OCI-LY7 (cell line): ENCODE results near the gene STON1. TPM values are rescaled to one million over a fixed set of nuclear protein-coding genes. Genes with fewer than 3 reads are reported as not detected.
"Not testable (repeated sequence)": the region's sequence is repeated elsewhere in the genome, so short reads cannot be mapped to it uniquely, and the experiment has no call there.

ENCODE experiments used
- BruUV-seq: library from RNA; stranded (reverse); fragments of 400-500 nt; replicated peaks from 2 replicates; lab custom pipeline; 2021; lab: Mats Ljungman, UMichigan
- CTCF ChIA-PET: fragments of 300-600 bp; sonication (Branson Sonifier 250); formaldehyde crosslinking; loops from one replicate; lab custom pipeline; 2022; ENCODE audit warnings: antibody characterized with exemption; ENCODE audit not compliant: unreplicated experiment; lab: Charles Lee
- POLR2A ChIA-PET: fragments of 300-600 bp; sonication (Branson Sonifier 250); formaldehyde crosslinking; loops from one replicate; lab custom pipeline; 2022; ENCODE audit warnings: antibody characterized with exemption; lab: Charles Lee
- DNase-seq: peaks from one replicate; pipeline ENCODE4 v3.0.0-alpha.2; 2015; ENCODE audit warnings: low spot score
- H2AFZ ChIP-seq: fragments of 200-600 bp; sonication (generic), shearing (Covaris generic); 2 replicates; pipeline ENCODE4 v1.6.1; 2014; ENCODE audit warnings: mild to moderate bottlenecking, antibody characterized with exemption, low read length, moderate library complexity
- H3K27ac ChIP-seq: fragments of 200-600 bp; sonication (generic); 2 replicates; pipeline ENCODE4 v1.5.1; 2014; ENCODE audit warnings: mixed run types, low read depth, mild to moderate bottlenecking, moderate library complexity, low read length, inconsistent platforms; ENCODE audit not compliant: poor library complexity, severe bottlenecking
- H3K36me3 ChIP-seq: fragments of 200-600 bp; sonication (generic); 2 replicates; pipeline ENCODE4 v1.6.1; 2014; ENCODE audit warnings: mild to moderate bottlenecking, antibody characterized with exemption, low read length, moderate library complexity, mixed read lengths; ENCODE audit not compliant: insufficient read depth
- H3K4me1 ChIP-seq: fragments of 200-600 bp; sonication (generic); 2 replicates; pipeline ENCODE4 v1.5.1; 2014; ENCODE audit warnings: mild to moderate bottlenecking, low read length; ENCODE audit not compliant: insufficient read depth, poor library complexity, severe bottlenecking
- H3K4me2 ChIP-seq: fragments of 200-600 bp; sonication (generic); 2 replicates; pipeline ENCODE4 v1.6.1; 2014; ENCODE audit warnings: mild to moderate bottlenecking, low read length
- H3K4me3 ChIP-seq: fragments of 200-600 bp; sonication (generic); 2 replicates; pipeline ENCODE4 v1.5.1; 2014; ENCODE audit warnings: mild to moderate bottlenecking, low read depth, low read length; ENCODE audit not compliant: poor library complexity, severe bottlenecking
- H3K79me2 ChIP-seq: fragments of 200-600 bp; sonication (generic); 2 replicates; pipeline ENCODE4 v1.6.1; 2016; ENCODE audit warnings: low read depth, mild to moderate bottlenecking, low read length, moderate library complexity, mixed read lengths; ENCODE audit not compliant: insufficient read depth
- H3K9me2 ChIP-seq: fragments of 200-600 bp; sonication (generic); 2 replicates; pipeline ENCODE4 v1.6.1; 2016; ENCODE audit warnings: mild to moderate bottlenecking, low read length, mixed read lengths; ENCODE audit not compliant: insufficient read depth
- H3K9me3 ChIP-seq: fragments of 200-600 bp; sonication (generic); 2 replicates; pipeline ENCODE4 v1.6.1; 2014; ENCODE audit warnings: mild to moderate bottlenecking, mixed run types, low read length, mixed read lengths
- H4K20me1 ChIP-seq: fragments of 200-600 bp; sonication (generic); 2 replicates; pipeline ENCODE4 v1.6.1; 2014; ENCODE audit warnings: mild to moderate bottlenecking, antibody characterized with exemption, low read length, moderate library complexity, mixed read lengths; ENCODE audit not compliant: insufficient read depth
- EZH2phosphoT487 ChIP-seq: fragments of 200-600 bp; sonication (generic); IDR thresholded peaks from 2 replicates; pipeline ENCODE4 v1.6.1; 2018; ENCODE audit warnings: low read depth, borderline replicate concordance, mild to moderate bottlenecking, mixed run types, antibody characterized with exemption, low read length, moderate library complexity, mixed read lengths
- intact Hi-C: fragments of 100-400 bp; cut with micrococcal nuclease; formaldehyde crosslinking; loops from one replicate; pipeline ENCODE4 v1.10.0; 2022; ENCODE audit not compliant: unreplicated experiment
- total RNA-seq, 2 experiments: library from RNA; depleted of rRNA in 1 of 2; stranded (reverse); fragments of >200 nt in 1 of 2; shearing (Covaris generic) in 1 of 2; gene quantifications; 2 replicates each; pipeline ENCODE4 v1.2.3, GENCODE V29; 2014 to 2022
- TF ChIP-seq, protein P1 (sequence below): fragments of 200-600 bp; sonication (generic); conservative IDR thresholded peaks from 2 replicates; pipeline ENCODE4 v1.5.1; 2014; ENCODE audit warnings: mild to moderate bottlenecking, antibody characterized with exemption, low read length, moderate library complexity, mixed read lengths

STON1 gene
- total RNA-seq, 2 experiments from 2014 or later = 0.51 to 0.88 TPM

DNA sequence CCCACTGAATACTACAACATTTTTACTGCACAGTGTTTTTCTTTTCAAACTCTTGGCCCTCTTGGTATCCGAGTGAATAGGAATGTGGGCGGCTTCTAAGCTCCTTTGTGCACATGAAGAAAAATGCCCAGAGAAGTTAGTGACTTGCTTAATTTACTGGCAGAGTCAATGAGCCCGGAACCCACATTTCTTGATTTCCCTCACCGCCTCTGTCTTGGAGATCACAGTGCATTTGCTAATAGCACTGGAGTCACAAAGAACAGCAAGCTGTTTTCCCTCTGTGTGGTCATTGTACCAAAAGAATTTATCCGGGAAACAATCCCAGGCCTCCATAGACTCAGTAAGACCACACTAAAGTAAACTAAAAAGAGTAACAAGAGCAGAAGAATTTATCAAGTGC lies 18.9 kb downstream of the STON1 start:
- DNase-seq = no peak
- Histone ChIP-seq H3K4me2 (no peak overlapping the region), H2AFZ (no peak overlapping the region), H4K20me1 (no peaks in the 10 kb centered on the region), H3K27ac (no peak overlapping the region), H3K4me3 (no peak overlapping the region), H3K9me2 (no peaks in the 10 kb centered on the region), H3K36me3 (no peaks in the 10 kb centered on the region), H3K9me3 (no peaks in the 10 kb centered on the region), H3K79me2 (no peaks in the 10 kb centered on the region), H3K4me1 (no peaks in the 10 kb centered on the region)
- ChIA-PET POLR2A (no interaction called here), CTCF (no interaction called here)
- no TSS peak for BruUV-seq
- intact Hi-C loops = no loop called here
- TF ChIP-seq EZH2phosphoT487 = no peak
- TF ChIP-seq, protein P1, sequence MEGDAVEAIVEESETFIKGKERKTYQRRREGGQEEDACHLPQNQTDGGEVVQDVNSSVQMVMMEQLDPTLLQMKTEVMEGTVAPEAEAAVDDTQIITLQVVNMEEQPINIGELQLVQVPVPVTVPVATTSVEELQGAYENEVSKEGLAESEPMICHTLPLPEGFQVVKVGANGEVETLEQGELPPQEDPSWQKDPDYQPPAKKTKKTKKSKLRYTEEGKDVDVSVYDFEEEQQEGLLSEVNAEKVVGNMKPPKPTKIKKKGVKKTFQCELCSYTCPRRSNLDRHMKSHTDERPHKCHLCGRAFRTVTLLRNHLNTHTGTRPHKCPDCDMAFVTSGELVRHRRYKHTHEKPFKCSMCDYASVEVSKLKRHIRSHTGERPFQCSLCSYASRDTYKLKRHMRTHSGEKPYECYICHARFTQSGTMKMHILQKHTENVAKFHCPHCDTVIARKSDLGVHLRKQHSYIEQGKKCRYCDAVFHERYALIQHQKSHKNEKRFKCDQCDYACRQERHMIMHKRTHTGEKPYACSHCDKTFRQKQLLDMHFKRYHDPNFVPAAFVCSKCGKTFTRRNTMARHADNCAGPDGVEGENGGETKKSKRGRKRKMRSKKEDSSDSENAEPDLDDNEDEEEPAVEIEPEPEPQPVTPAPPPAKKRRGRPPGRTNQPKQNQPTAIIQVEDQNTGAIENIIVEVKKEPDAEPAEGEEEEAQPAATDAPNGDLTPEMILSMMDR = no peak

DNA sequence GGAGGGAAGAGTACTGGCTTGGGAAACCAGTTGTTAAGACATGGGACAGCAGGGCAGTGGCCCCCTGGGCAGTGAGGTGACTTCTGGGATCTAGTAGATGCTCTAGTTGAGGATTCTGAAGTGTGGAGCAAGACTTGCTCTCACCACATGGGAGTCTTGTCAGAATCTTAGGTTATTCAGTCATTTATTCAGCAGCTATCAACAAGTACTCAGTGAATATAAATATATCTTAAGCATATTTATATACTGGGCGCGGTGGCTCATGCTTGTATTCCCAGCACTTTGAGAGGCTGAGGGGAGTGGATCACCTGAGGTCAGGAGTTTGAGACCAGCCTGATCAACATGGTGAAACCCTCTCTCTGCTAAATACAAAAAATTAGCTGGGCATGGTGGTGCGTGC lies 20.0 kb downstream of the STON1 start:
- no peaks in the 10 kb centered on the region for H3K9me3 ChIP-seq
- no peak overlapping the region for H2AFZ ChIP-seq
- H3K4me1 ChIP-seq = no peaks in the 10 kb centered on the region
- CTCF ChIA-PET = no interaction called here
- TF ChIP-seq, protein P1 = no peak
- no peak for TF ChIP-seq EZH2phosphoT487
- no peak overlapping the region for H3K27ac ChIP-seq
- no TSS peak for BruUV-seq
- no peaks in the 10 kb centered on the region for H3K79me2 ChIP-seq
- H3K4me3 ChIP-seq = no peak overlapping the region
- no peak overlapping the region for H3K4me2 ChIP-seq
- no peaks in the 10 kb centered on the region for H3K36me3 ChIP-seq
- no peak for DNase-seq
- H4K20me1 ChIP-seq = no peaks in the 10 kb centered on the region
- POLR2A ChIA-PET = interaction anchor here (0.6 kb wide), 1 partner anchor 98 kb away, joined by 5 read pairs; no protein-coding TSS in a partner anchor
- H3K9me2 ChIP-seq = no peaks in the 10 kb centered on the region
- intact Hi-C loops = no loop called here

DNA sequence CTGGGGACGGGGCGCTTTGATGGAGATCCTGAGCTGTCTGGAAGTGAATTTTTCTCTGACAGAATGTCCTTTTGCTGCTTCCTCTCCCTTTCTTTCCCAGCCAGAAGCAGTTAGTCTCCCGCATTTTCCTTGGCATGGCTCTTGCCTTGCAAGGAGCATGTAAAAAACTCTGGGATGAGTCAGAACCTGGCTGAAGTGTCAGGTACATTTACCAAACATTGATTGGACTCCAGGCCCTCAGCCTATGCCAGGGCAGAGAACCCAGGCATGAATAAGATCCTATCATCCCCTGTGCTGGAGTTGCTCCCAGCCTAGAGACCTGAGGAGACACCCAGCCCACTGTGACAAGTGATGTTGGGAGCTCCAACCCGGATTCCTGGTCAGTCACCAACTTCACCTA lies 21.6 kb downstream of the STON1 start:
- POLR2A ChIA-PET = no interaction called here
- no TSS peak for BruUV-seq
- no peaks in the 10 kb centered on the region for H4K20me1 ChIP-seq

DNA sequence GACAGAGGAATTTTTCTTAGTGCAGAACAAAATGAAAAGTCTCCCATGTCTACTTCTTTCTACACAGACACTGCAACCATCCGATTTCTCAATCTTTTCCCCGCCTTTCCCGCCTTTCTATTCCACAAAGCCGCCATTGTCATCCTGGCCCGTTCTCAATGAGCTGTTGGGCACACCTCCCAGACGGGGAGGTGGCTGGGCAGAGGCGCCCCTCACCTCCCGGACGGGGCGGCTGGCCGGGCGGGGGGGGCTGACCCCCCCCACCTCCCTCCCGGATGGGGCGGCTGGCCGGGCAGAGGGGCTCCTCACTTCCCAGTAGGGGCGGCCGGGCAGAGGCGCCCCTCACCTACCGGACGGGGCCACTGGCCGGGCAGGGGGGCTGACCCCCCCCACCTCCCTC lies 25.1 kb downstream of the STON1 start:
- BruUV-seq, H3K36me3 ChIP-seq, H3K4me1 ChIP-seq, H3K27ac ChIP-seq, H4K20me1 ChIP-seq, H3K79me2 ChIP-seq, CTCF ChIA-PET, H3K4me3 ChIP-seq, H2AFZ ChIP-seq, intact Hi-C loops, DNase-seq, H3K4me2 ChIP-seq, POLR2A ChIA-PET, H3K9me2 ChIP-seq, H3K9me3 ChIP-seq: not testable (repeated sequence)

More for the DNA sequence above, 21.6 kb downstream of the STON1 start:
- H3K79me2 ChIP-seq = no peaks in the 10 kb centered on the region
- no peaks in the 10 kb centered on the region for H3K4me1 ChIP-seq
- no peak for TF ChIP-seq EZH2phosphoT487
- TF ChIP-seq, protein P1 = no peak
- H3K9me3 ChIP-seq = no peaks in the 10 kb centered on the region
- H3K4me2 ChIP-seq = no peak overlapping the region
- intact Hi-C loops = no loop called here
- H3K4me3 ChIP-seq = no peak overlapping the region
- H3K27ac ChIP-seq = no peak overlapping the region
- H3K36me3 ChIP-seq = no peaks in the 10 kb centered on the region
- DNase-seq = no peak
- H2AFZ ChIP-seq = no peak overlapping the region
- CTCF ChIA-PET = no interaction called here
- no peaks in the 10 kb centered on the region for H3K9me2 ChIP-seq
